Smooth muscle cell (in vitro differentiated cells): ENCODE results near the gene SCFD2. TPM values are rescaled to one million over a fixed set of nuclear protein-coding genes. Genes with fewer than 3 reads are reported as not detected.

Experiments used
- DNase-seq: peaks from one replicate; lab custom pipeline; 2025; ENCODE audit not compliant: unreplicated experiment; lab: John Stamatoyannopoulos, UW
- H2AFZ ChIP-seq: fragments of 200-600 bp; sonication (generic); 2 replicates; pipeline ENCODE4 v1.6.0; 2016; ENCODE audit warnings: antibody characterized with exemption, low read depth, mild to moderate bottlenecking
- H3F3A ChIP-seq: fragments of 200-600 bp; sonication (generic); 2 replicates; pipeline ENCODE4 v1.6.0; 2017; ENCODE audit warnings: antibody characterized with exemption, low read depth
- H3K27ac ChIP-seq: fragments of 200-600 bp; sonication (generic); 2 replicates; pipeline ENCODE4 v1.5.1; 2016; ENCODE audit warnings: low read depth, mild to moderate bottlenecking
- H3K27me3 ChIP-seq: fragments of 200-600 bp; sonication (generic); 2 replicates; pipeline ENCODE4 v1.6.1; 2016; ENCODE audit warnings: low read depth, mild to moderate bottlenecking
- H3K36me3 ChIP-seq: fragments of 200-600 bp; sonication (generic); 2 replicates; pipeline ENCODE4 v1.5.1; 2016; ENCODE audit warnings: low read depth
- H3K4me1 ChIP-seq: fragments of 200-600 bp; sonication (generic); 2 replicates; pipeline ENCODE4 v1.5.1; 2016; ENCODE audit warnings: low read depth
- H3K4me2 ChIP-seq: fragments of 200-600 bp; sonication (generic); 2 replicates; pipeline ENCODE4 v1.6.0; 2016; ENCODE audit warnings: mild to moderate bottlenecking
- H3K4me3 ChIP-seq: fragments of 200-600 bp; sonication (generic); 2 replicates; pipeline ENCODE4 v1.5.1; 2016; ENCODE audit warnings: mild to moderate bottlenecking
- H3K79me2 ChIP-seq: fragments of 200-600 bp; sonication (generic); 2 replicates; pipeline ENCODE4 v1.6.0; 2016; ENCODE audit warnings: low read depth, mild to moderate bottlenecking
- H3K9ac ChIP-seq: fragments of 200-600 bp; sonication (generic); 2 replicates; pipeline ENCODE4 v1.6.0; 2016; ENCODE audit warnings: low read depth
- H3K9me3 ChIP-seq: fragments of 200-600 bp; sonication (generic); replicated peaks from 2 replicates; pipeline ENCODE4 v1.5.1; 2016; ENCODE audit warnings: low read depth
- H4K20me1 ChIP-seq: fragments of 200-600 bp; sonication (generic); 2 replicates; pipeline ENCODE4 v1.6.0; 2016; ENCODE audit warnings: low read depth
- CTCF ChIP-seq: fragments of 200-600 bp; sonication (generic); IDR thresholded peaks from 2 replicates; pipeline ENCODE4 v1.5.1; 2017; ENCODE audit warnings: borderline replicate concordance, mild to moderate bottlenecking, antibody characterized with exemption; ENCODE audit not compliant: insufficient read depth, poor library complexity, severe bottlenecking
- WGBS: methylation state at CpG from one replicate; pipeline ENCODE4 v1.1.7; 2016; ENCODE audit warnings: low lambda C conversion rate; 5-methylcytosine and 5-hydroxymethylcytosine counted together
- polyA plus RNA-seq: library from polyadenylated mRNA; unstranded; fragments of >200 nt; fragmentation: Nextera tagmentation; extraction: Ambion mirVana; gene quantifications from 2 replicates; pipeline ENCODE4 v1.2.1, GENCODE V29; 2016
- total RNA-seq: library from RNA; depleted of rRNA; stranded (reverse); fragments of >200 nt; gene quantifications from 2 replicates; pipeline ENCODE4 v1.2.3, GENCODE V29; 2014

The SCFD2 gene
- total and polyA plus RNA-seq, 2 experiments from 2014 or later, result 7.8 to 11.4 TPM

- Histone ChIP-seq H3K9ac (peak within 1 kb of the TSS; percentile 92), H3K27ac (peak within 1 kb of the TSS; percentile 68), H3K4me3 (peak within 1 kb of the TSS; percentile 92), H3K4me1 (peaks cover 18% of the 10 kb centered on the region), H3K27me3 (peaks cover 16% of the 10 kb centered on the region), H3K36me3 (peaks cover 5% of the 10 kb centered on the region), H3K4me2 (peak within 1 kb of the TSS; percentile 85), H3F3A (no peaks in the 10 kb centered on the region), H3K79me2 (peaks cover 48% of the 10 kb centered on the region), H3K9me3 (no peaks in the 10 kb centered on the region), H2AFZ (peak within 1 kb of the TSS; percentile 98), H4K20me1 (peaks cover 38% of the 10 kb centered on the region)
- no peak for TF ChIP-seq CTCF
- DNase-seq, result peak; percentile 76
- WGBS, result under 1% methylated on average over 84 of the region's 85 CpGs
These were observed 11.7 kb upstream of the SCFD2 start, which contains the start of gene FIP1L1 for GRCh38 chr4:53377319-53378170. TSS of gene FIP1L1 (plus strand) at chr4:53377641. CDS start at chr4:53377839, 198 bp downstream.

GRCh38 chr4:53376900-53377299, 11.0 kb upstream of the SCFD2 start:
- peak overlapping the region; percentile 92 for H3K9ac ChIP-seq
- H3K4me1 ChIP-seq, result peaks cover 18% of the 10 kb centered on the region
- 72% methylated on average over 5 of the region's 5 CpGs for WGBS
- no peak for TF ChIP-seq CTCF
- no peaks in the 10 kb centered on the region for H3F3A ChIP-seq
- no peaks in the 10 kb centered on the region for H3K36me3 ChIP-seq
- no peak for DNase-seq
- H3K27ac ChIP-seq, result no peak overlapping the region
- H4K20me1 ChIP-seq, result peaks cover 35% of the 10 kb centered on the region
- peaks cover 42% of the 10 kb centered on the region for H3K79me2 ChIP-seq
- no peaks in the 10 kb centered on the region for H3K9me3 ChIP-seq
- H3K4me2 ChIP-seq, result peak overlapping the region; percentile 85
- peak overlapping the region; percentile 92 for H3K4me3 ChIP-seq
- peak overlapping the region; percentile 98 for H2AFZ ChIP-seq
- H3K27me3 ChIP-seq, result peaks cover 22% of the 10 kb centered on the region

DNA sequence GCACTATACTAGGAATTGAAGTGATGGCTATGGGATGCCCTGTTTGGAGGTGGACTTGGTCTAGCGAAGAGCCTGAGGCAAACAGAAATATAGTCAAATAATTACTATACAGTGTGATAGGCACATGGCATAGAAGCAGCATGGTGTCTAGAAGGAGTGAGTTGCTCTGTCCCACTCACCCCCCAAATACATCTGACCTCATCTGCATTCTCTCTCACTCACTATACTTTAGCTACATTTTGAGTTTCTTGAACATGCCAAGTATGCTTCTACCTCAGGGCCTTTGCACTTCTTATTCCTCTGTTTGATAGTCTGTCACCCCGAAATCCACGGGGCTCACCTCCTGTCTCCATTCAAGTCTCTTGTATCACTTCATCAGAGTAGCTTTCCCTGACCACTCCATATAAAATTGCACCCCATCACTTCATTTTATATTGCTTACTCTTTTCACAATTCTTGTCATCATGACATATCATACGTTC, 9.0 kb upstream of the SCFD2 start:
- Histone ChIP-seq H3K9ac (no peak overlapping the region), H4K20me1 (peaks cover 18% of the 10 kb centered on the region), H3K4me3 (no peak overlapping the region), H3K27me3 (peaks cover 35% of the 10 kb centered on the region), H3K36me3 (no peaks in the 10 kb centered on the region), H3K9me3 (no peaks in the 10 kb centered on the region), H3K79me2 (peaks cover 24% of the 10 kb centered on the region), H3K27ac (no peak overlapping the region), H3K4me2 (no peak overlapping the region), H3K4me1 (peaks cover 16% of the 10 kb centered on the region), H3F3A (no peaks in the 10 kb centered on the region), H2AFZ (no peak overlapping the region)
- 90% methylated on average over 4 of the region's 4 CpGs for WGBS
- TF ChIP-seq CTCF, result no peak
- no peak for DNase-seq
